KOPT-K1 (cell line): ENCODE data around the gene RASD2.
"Not testable (repeated sequence)": the region's sequence is repeated elsewhere in the genome, so short reads cannot be mapped to it uniquely, and the experiment has no call there.

Experiments
- H3K27ac ChIP-seq: fragments of 200-600 bp; sonication (generic); 2 replicates; pipeline ENCODE4 v1.5.1; 2016; ENCODE audit warnings: antibody characterized with exemption, mild to moderate bottlenecking, low read depth, low read length; ENCODE audit not compliant: poor library complexity, severe bottlenecking
- H3K36me3 ChIP-seq: fragments of 200-600 bp; sonication (generic); 2 replicates; pipeline ENCODE4 v1.5.1; 2017; ENCODE audit warnings: antibody characterized with exemption, mild to moderate bottlenecking, low read length, moderate library complexity; ENCODE audit not compliant: insufficient read depth
- H3K9me3 ChIP-seq: fragments of 200-600 bp; sonication (generic); 2 replicates; pipeline ENCODE4 v1.5.1; 2017; ENCODE audit warnings: antibody characterized with exemption, low read length, mild to moderate bottlenecking; ENCODE audit not compliant: insufficient read depth, poor library complexity, severe bottlenecking

The RASD2 gene

GRCh38 chr22:35540595-35541253, at the start of gene RASD2:
Gene RASD2, plus strand, starts transcription at chr22:35540831. Its CDS starts 5,979 bp downstream, at chr22:35546810.
- H3K27ac ChIP-seq = no peak within 1 kb of the TSS

GRCh38 chr22:35491061-35491907, 49.3 kb upstream of the RASD2 start:
- not testable (repeated sequence) for H3K36me3 ChIP-seq, H3K9me3 ChIP-seq, H3K27ac ChIP-seq

More at GRCh38 chr22:35540595-35541253, at the start of gene RASD2:
- Histone ChIP-seq H3K9me3 (no peaks in the 10 kb centered on the region), H3K36me3 (no peaks in the 10 kb centered on the region)

GRCh38 chr22:35491908-35492380, 48.7 kb upstream of the RASD2 start:
- H3K27ac ChIP-seq = no peak overlapping the region
- H3K9me3 ChIP-seq = no peaks in the 10 kb centered on the region
- H3K36me3 ChIP-seq = no peaks in the 10 kb centered on the region

GRCh38 chr22:35493074-35493473, 47.6 kb upstream of the RASD2 start:
- Histone ChIP-seq H3K9me3 (no peaks in the 10 kb centered on the region), H3K27ac (no peak overlapping the region), H3K36me3 (no peaks in the 10 kb centered on the region)

GRCh38 chr22:35495711-35496110, 44.9 kb upstream of the RASD2 start:
- H3K27ac ChIP-seq, H3K9me3 ChIP-seq, H3K36me3 ChIP-seq: not testable (repeated sequence)

GRCh38 chr22:35496768-35497312, 43.8 kb upstream of the RASD2 start:
- H3K27ac ChIP-seq = no peak overlapping the region
- no peaks in the 10 kb centered on the region for H3K36me3 ChIP-seq
- H3K9me3 ChIP-seq = no peaks in the 10 kb centered on the region

GRCh38 chr22:35498026-35498800, 42.4 kb upstream of the RASD2 start:
- no peaks in the 10 kb centered on the region for H3K36me3 ChIP-seq
- H3K27ac ChIP-seq = no peak overlapping the region
- no peaks in the 10 kb centered on the region for H3K9me3 ChIP-seq

- Histone ChIP-seq H3K36me3 (no peaks in the 10 kb centered on the region), H3K27ac (no peak overlapping the region), H3K9me3 (no peaks in the 10 kb centered on the region)
Observed at GRCh38 chr22:35502836-35503235, 37.8 kb upstream of the RASD2 start.

GRCh38 chr22:35505399-35506258, 35.0 kb upstream of the RASD2 start:
- H3K27ac ChIP-seq = no peak overlapping the region
- H3K9me3 ChIP-seq = no peaks in the 10 kb centered on the region
- H3K36me3 ChIP-seq = no peaks in the 10 kb centered on the region

GRCh38 chr22:35506259-35506570, 34.4 kb upstream of the RASD2 start:
- Histone ChIP-seq H3K9me3 (no peaks in the 10 kb centered on the region), H3K27ac (no peak overlapping the region), H3K36me3 (no peaks in the 10 kb centered on the region)

- H3K27ac ChIP-seq, H3K9me3 ChIP-seq, H3K36me3 ChIP-seq: not testable (repeated sequence)
Observed at GRCh38 chr22:35507851-35508250, 32.8 kb upstream of the RASD2 start.

GRCh38 chr22:35509451-35509850, 31.2 kb upstream of the RASD2 start:
- Histone ChIP-seq H3K9me3 (no peaks in the 10 kb centered on the region), H3K27ac (no peak overlapping the region), H3K36me3 (no peaks in the 10 kb centered on the region)

GRCh38 chr22:35509960-35510359, 30.7 kb upstream of the RASD2 start:
- Histone ChIP-seq H3K36me3 (no peaks in the 10 kb centered on the region), H3K27ac (no peak overlapping the region)

GRCh38 chr22:35510481-35510934, 30.1 kb upstream of the RASD2 start:
- Histone ChIP-seq H3K27ac (no peak overlapping the region), H3K36me3 (no peaks in the 10 kb centered on the region), H3K9me3 (no peaks in the 10 kb centered on the region)

More at GRCh38 chr22:35509960-35510359, 30.7 kb upstream of the RASD2 start:
- H3K9me3 ChIP-seq = no peaks in the 10 kb centered on the region
